RPMI7951 (cell line): Measurements from ENCODE around the gene GOLGA8G. TPM values are rescaled to one million over a fixed set of nuclear protein-coding genes. Genes with fewer than 3 reads are reported as not detected.
"Not testable (repeated sequence)": the region's sequence is repeated elsewhere in the genome, so short reads cannot be mapped to it uniquely, and the experiment has no call there.

Experiments
- DNase-seq: peaks from one replicate; pipeline ENCODE4 v3.0.0-alpha.2; 2012; ENCODE audit warnings: low read depth
- total RNA-seq: library from RNA; depleted of rRNA; stranded (reverse); fragments of >200 nt; shearing (Covaris generic); gene quantifications from 2 replicates; pipeline ENCODE4 v1.2.3, GENCODE V29; 2014; rRNA removed

The GOLGA8G gene
- not detected in 2 replicates for total RNA-seq

GRCh38 chr15:28532954-28533353 is at the start of gene GOLGA8G:
GOLGA8G (minus strand) TSS chr15:28532971; CDS start chr15:28532909, 62 bp downstream.
- not testable (repeated sequence) for DNase-seq

GRCh38 chr15:28573351-28573750 is 40.6 kb upstream of the GOLGA8G start:
- DNase-seq: not testable (repeated sequence)

- DNase-seq: not testable (repeated sequence)
Measured at GRCh38 chr15:28553268-28553667, 20.5 kb upstream of the GOLGA8G start, which contains the start of gene GOLGA6L25. GOLGA6L25 (plus strand) TSS chr15:28553568; CDS start chr15:28553629, 61 bp downstream.

- not testable (repeated sequence) for DNase-seq
Measured at GRCh38 chr15:28515208-28515607, 17.6 kb downstream of the GOLGA8G start.

GRCh38 chr15:28514128-28514527 is 18.6 kb downstream of the GOLGA8G start:
- DNase-seq: not testable (repeated sequence)

- not testable (repeated sequence) for DNase-seq
Measured at GRCh38 chr15:28508217-28508889, 24.4 kb downstream of the GOLGA8G start.

GRCh38 chr15:28481340-28481739 is 51.4 kb downstream of the GOLGA8G start:
- DNase-seq: not testable (repeated sequence)

Other genes with a start within 250 kb of the GOLGA8G start
- gene HERC2, start 210.8 kb downstream of the GOLGA8G start, total RNA-seq: 20.4 and 28.7 TPM in 2 replicates
- not detected in 2 replicates for gene GOLGA6L24, start 174.9 kb downstream of the GOLGA8G start, total RNA-seq
- gene GOLGA8F, start 154.3 kb downstream of the GOLGA8G start, total RNA-seq: not detected in 2 replicates
- gene GOLGA6L25, start 20.6 kb upstream of the GOLGA8G start, total RNA-seq: not detected in 2 replicates
- gene GOLGA8M, start 179.4 kb upstream of the GOLGA8G start, total RNA-seq: not detected in 2 replicates